Stomach (tissue), 9 donors: ENCODE results near the gene NLGN1. TPM values are rescaled to one million over a fixed set of nuclear protein-coding genes. Genes with fewer than 3 reads are reported as not detected.

Experiments
- DNase-seq, 2 donors: peaks; one replicate each; pipeline versions ENCODE4 v3.0.0 to v3.0.0-alpha.2; 2013 to 2019
- H3K27ac ChIP-seq, 5 donors: fragments of 200-600 bp in 4 of 5; sonication (generic) in 4 of 5; one replicate each; pipeline ENCODE4 v1.5.1; 2013 to 2019; ENCODE audit warnings: mild to moderate bottlenecking in 1 of 5, moderate library complexity in 1 of 5
- H3K27me3 ChIP-seq, 3 donors: fragments of 200-600 bp; sonication (generic); one replicate each; pipeline ENCODE4 v1.5.1; 2017 to 2019; ENCODE audit warnings: mixed run types in 1 of 3
- H3K36me3 ChIP-seq, 4 donors: fragments of 200-600 bp; sonication (generic); 1 replicate in 3 of 4; 2 replicates in 1 of 4; pipeline ENCODE4 v1.5.1; 2016 to 2019
- H3K4me1 ChIP-seq, 4 donors: fragments of 200-600 bp; sonication (generic); one replicate each; pipeline ENCODE4 v1.5.1; 2016 to 2019
- H3K4me3 ChIP-seq, 4 donors: fragments of 200-600 bp; sonication (generic) in 3 of 4; one replicate each; pipeline ENCODE4 v1.5.1; 2016 to 2019; ENCODE audit warnings: mild to moderate bottlenecking in 1 of 4
- H3K9me3 ChIP-seq, 4 donors: fragments of 200-600 bp; sonication (generic); one replicate each; pipeline ENCODE4 v1.5.1; 2016 to 2019
- EP300 ChIP-seq: sonication (generic); formaldehyde crosslinking; IDR thresholded peaks from one replicate; pipeline ENCODE4 v1.6.1; 2017; ENCODE audit warnings: antibody characterized with exemption
- POLR2A ChIP-seq, 4 donors: fragments of 450-650 bp; IDR thresholded peaks; one replicate each; pipeline ENCODE4 v1.6.1; 2016; ENCODE audit warnings: antibody characterized with exemption in 4 of 4, control low read depth in 2 of 4, mild to moderate bottlenecking in 1 of 4, moderate library complexity in 1 of 4
- POLR2AphosphoS5 ChIP-seq, 3 donors: sonication (generic); formaldehyde crosslinking; IDR thresholded peaks; one replicate each; pipeline ENCODE4 v1.6.1; 2016; ENCODE audit warnings: antibody characterized with exemption in 3 of 3
- WGBS, 5 donors: extraction: QIAGEN DNeasy Blood & Tissue Kit in 3 of 5; methylation state at CpG; one replicate each; pipeline versions ENCODE4 v1.1.5 to v1.1.7; 2013 to 2018; 5-methylcytosine and 5-hydroxymethylcytosine counted together
- intact Hi-C: fragments of 100-400 bp; cut with DNase I; formaldehyde crosslinking; loops from one replicate; pipeline ENCODE4 v1.15.1; 2023; ENCODE audit warnings: low total_unique reads
- polyA plus RNA-seq, 3 donors: library from polyadenylated mRNA; stranded (reverse); fragments of 200-250 nt; gene quantifications; one replicate each; pipeline ENCODE4 v1.2.3, GENCODE V29; 2013
- total RNA-seq, 5 donors: library from RNA; depleted of rRNA; stranded (reverse); fragments of >200 nt; gene quantifications; one replicate each; pipeline versions ENCODE4 v1.1.0 to v1.2.3, GENCODE V29; 2014 to 2016
- TF ChIP-seq, protein P1 (sequence below), 7 experiments: fragments of 450-650 bp in 4 of 7; fragments of 200-600 bp in 3 of 7; sonication (generic) in 3 of 7; IDR thresholded peaks; one replicate each; pipeline ENCODE4 v1.5.1; 2016 to 2019; ENCODE audit warnings: antibody characterized with exemption in 7 of 7, control low read depth in 2 of 7, mild to moderate bottlenecking in 1 of 7
- donor health status: healthy with polysubstance abuse.
- donor health status: Bipolar disorder and iron deficiency.
- donor health status: healthy.

The NLGN1 gene
- total and polyA plus RNA-seq, 8 donors = 0.15 to 45.2 (median 4.8) TPM; not detected in 1

DNA sequence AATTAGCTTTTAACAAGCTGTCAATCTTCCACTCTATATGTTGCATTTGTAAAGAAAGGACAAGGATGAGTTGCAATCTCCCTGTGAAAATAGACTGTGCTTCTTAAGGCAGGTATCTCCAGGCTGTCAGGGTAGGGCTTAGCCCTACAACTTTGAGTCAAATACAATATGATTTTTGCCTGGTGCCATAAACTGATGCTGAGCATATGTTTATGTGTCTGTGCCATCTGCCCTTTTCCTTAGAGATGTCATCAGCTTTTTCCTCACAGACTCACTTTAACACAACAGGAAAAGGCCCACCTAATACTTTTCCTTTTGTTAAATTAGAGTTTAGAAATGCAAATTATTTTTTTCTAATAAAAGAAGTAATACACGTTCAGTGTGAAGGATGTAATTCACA lies 548.3 kb downstream of the NLGN1 start:
- no peak overlapping the region for H3K4me3 ChIP-seq
- no peaks in the 10 kb centered on the region for H3K9me3 ChIP-seq
- 71 to 81% (median 78%) methylated on average over 1 of the region's 1 CpG for WGBS, 5 donors
- intact Hi-C loops = no loop called here
- H3K27me3 ChIP-seq = no peaks in the 10 kb centered on the region
- no peak overlapping the region for H3K27ac ChIP-seq
- no peak for TF ChIP-seq EP300
- DNase-seq = no peak
- H3K4me1 ChIP-seq = no peaks in the 10 kb centered on the region
- H3K36me3 ChIP-seq = no peaks in the 10 kb centered on the region

GRCh38 chr3:173954647-173955046 lies 557.1 kb downstream of the NLGN1 start:
- Histone ChIP-seq H3K4me1 (no peaks in the 10 kb centered on the region), H3K4me3 (no peak overlapping the region), H3K27ac (no peak overlapping the region), H3K27me3 (no peaks in the 10 kb centered on the region), H3K36me3 (no peaks in the 10 kb centered on the region), H3K9me3 (no peaks in the 10 kb centered on the region)
- TF ChIP-seq POLR2AphosphoS5 (IDR thresholded peaks at IDR 0.05) = no peak
- TF ChIP-seq POLR2A (IDR thresholded peaks at IDR 0.05) = no peak
- TF ChIP-seq, protein P1, sequence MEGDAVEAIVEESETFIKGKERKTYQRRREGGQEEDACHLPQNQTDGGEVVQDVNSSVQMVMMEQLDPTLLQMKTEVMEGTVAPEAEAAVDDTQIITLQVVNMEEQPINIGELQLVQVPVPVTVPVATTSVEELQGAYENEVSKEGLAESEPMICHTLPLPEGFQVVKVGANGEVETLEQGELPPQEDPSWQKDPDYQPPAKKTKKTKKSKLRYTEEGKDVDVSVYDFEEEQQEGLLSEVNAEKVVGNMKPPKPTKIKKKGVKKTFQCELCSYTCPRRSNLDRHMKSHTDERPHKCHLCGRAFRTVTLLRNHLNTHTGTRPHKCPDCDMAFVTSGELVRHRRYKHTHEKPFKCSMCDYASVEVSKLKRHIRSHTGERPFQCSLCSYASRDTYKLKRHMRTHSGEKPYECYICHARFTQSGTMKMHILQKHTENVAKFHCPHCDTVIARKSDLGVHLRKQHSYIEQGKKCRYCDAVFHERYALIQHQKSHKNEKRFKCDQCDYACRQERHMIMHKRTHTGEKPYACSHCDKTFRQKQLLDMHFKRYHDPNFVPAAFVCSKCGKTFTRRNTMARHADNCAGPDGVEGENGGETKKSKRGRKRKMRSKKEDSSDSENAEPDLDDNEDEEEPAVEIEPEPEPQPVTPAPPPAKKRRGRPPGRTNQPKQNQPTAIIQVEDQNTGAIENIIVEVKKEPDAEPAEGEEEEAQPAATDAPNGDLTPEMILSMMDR (IDR thresholded peaks at IDR 0.05) = no peak
- TF ChIP-seq EP300 = no peak
- 79 to 90% (median 84%) methylated on average over 2 of the region's 2 CpGs for WGBS, 5 donors
- intact Hi-C loops = no loop called here
- DNase-seq = no peak

DNA sequence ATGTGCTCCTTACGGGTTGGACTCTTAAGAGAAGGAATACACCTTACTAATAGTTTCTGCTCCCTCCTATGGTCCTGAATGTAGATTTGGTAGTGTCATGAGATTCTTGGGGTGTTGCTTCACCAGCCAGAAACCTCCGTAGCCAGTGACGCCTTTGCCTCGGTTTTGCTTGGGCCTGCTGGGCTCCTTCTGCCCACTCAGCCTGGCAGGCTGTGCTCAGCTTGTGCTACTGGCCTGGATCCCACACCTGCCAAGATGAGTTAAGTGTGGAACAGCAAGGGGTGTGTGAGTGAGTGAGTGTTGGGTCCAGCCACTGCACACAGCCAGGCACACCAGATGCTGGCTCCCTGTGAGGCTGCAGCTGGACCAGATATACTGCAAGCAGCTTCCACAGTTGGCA lies 560.1 kb downstream of the NLGN1 start:
- TF ChIP-seq POLR2A (IDR thresholded peaks at IDR 0.05) (no peak), EP300 (no peak), POLR2AphosphoS5 (IDR thresholded peaks at IDR 0.05) (no peak)
- TF ChIP-seq, protein P1 (IDR thresholded peaks at IDR 0.05) = no peak
- intact Hi-C loops = no loop called here
- Histone ChIP-seq H3K27me3 (no peaks in the 10 kb centered on the region), H3K36me3 (no peaks in the 10 kb centered on the region), H3K4me1 (no peaks in the 10 kb centered on the region), H3K4me3 (no peak overlapping the region), H3K27ac (no peak overlapping the region), H3K9me3 (no peaks in the 10 kb centered on the region)
- no peak for DNase-seq
- WGBS, 5 donors = 90 to 98% (median 94%) methylated on average over 4 of the region's 4 CpGs

DNA sequence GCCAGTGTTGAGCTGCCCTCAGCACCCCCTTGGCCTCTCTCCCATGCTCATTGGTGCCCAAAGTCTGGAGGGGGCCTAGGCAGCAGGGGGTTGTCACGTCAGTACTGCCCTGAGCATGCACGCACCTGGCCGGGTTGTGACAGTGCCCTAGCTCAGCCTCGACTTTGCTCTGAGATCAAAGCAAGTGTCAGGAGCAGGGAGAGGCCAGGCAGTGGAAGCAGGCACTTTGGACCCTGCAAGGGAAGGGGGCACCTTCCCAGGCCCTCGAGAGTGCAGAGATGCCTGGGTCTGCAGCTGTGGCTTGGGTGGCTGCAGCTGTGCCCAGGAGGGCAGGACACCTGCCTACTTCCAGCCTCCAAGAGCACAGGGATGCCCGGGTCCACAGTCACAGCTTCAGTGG lies 561.3 kb downstream of the NLGN1 start:
- no peak overlapping the region for H3K27ac ChIP-seq
- no peak for DNase-seq
- TF ChIP-seq POLR2A (IDR thresholded peaks at IDR 0.05) (no peak), POLR2AphosphoS5 (IDR thresholded peaks at IDR 0.05) (no peak), EP300 (no peak)
- TF ChIP-seq, protein P1 (IDR thresholded peaks at IDR 0.05) = no peak
- H3K4me1 ChIP-seq = no peaks in the 10 kb centered on the region
- no peaks in the 10 kb centered on the region for H3K27me3 ChIP-seq
- intact Hi-C loops = no loop called here
- 84 to 92% (median 88%) methylated on average over 3 to 6 of the region's 6 CpGs for WGBS, 5 donors
- no peak overlapping the region for H3K4me3 ChIP-seq
- no peaks in the 10 kb centered on the region for H3K9me3 ChIP-seq
- no peaks in the 10 kb centered on the region for H3K36me3 ChIP-seq

GRCh38 chr3:173970281-173970680 lies 572.7 kb downstream of the NLGN1 start:
- Histone ChIP-seq H3K27ac (no peak overlapping the region), H3K36me3 (no peaks in the 10 kb centered on the region), H3K4me1 (no peaks in the 10 kb centered on the region), H3K27me3 (no peaks in the 10 kb centered on the region), H3K4me3 (no peak overlapping the region), H3K9me3 (no peaks in the 10 kb centered on the region)
- intact Hi-C loops = no loop called here
- WGBS, 5 donors = 78 to 85% (median 81%) methylated on average over 4 of the region's 4 CpGs
- DNase-seq = no peak
- TF ChIP-seq POLR2A (IDR thresholded peaks at IDR 0.05) (no peak), EP300 (no peak), POLR2AphosphoS5 (IDR thresholded peaks at IDR 0.05) (no peak)
- TF ChIP-seq, protein P1 (IDR thresholded peaks at IDR 0.05) = no peak
